Measurements from ENCODE around the gene CA10. TPM values are rescaled to one million over a fixed set of nuclear protein-coding genes. Genes with fewer than 3 reads are reported as not detected.

CA10 gene
- total RNA-seq, 4 donors from 2014 or later = not detected

DNA sequence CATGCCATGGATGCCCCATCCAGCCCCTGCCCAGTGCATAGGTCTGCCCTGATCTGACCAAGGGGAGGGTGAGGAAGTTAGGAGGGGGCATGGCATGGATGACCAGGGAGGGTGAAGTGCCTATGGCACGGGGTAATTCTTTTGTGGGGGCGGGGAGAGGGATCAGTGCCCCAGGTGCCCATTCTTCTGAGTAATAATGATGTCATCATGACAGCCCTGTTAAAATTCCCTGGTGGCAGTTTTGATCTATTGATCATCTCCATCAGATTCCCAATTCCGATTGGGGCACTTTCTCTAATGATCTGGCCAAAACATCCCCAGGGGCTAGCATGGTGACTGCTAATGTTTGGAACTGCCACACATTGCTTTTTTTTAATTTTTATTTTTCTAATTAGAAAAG, 506.0 kb downstream of the CA10 start:
- WGBS = 57% methylated on average over 3 of the region's 3 CpGs
- no peak overlapping the region for H3K27ac ChIP-seq
- H3K4me3 ChIP-seq = no peak overlapping the region
- no peaks in the 10 kb centered on the region for H3K9me3 ChIP-seq
- no peaks in the 10 kb centered on the region for H3K27me3 ChIP-seq
- DNase-seq (ENCODE audit: low spot score in 2 of 2) = no peak
- no peak for TF ChIP-seq POLR2AphosphoS5 (IDR thresholded peaks at IDR 0.05)
- no peak for TF ChIP-seq POLR2A (IDR thresholded peaks at IDR 0.05)
- TF ChIP-seq EP300 (IDR thresholded peaks at IDR 0.05) = no peak
- TF ChIP-seq, protein P1, sequence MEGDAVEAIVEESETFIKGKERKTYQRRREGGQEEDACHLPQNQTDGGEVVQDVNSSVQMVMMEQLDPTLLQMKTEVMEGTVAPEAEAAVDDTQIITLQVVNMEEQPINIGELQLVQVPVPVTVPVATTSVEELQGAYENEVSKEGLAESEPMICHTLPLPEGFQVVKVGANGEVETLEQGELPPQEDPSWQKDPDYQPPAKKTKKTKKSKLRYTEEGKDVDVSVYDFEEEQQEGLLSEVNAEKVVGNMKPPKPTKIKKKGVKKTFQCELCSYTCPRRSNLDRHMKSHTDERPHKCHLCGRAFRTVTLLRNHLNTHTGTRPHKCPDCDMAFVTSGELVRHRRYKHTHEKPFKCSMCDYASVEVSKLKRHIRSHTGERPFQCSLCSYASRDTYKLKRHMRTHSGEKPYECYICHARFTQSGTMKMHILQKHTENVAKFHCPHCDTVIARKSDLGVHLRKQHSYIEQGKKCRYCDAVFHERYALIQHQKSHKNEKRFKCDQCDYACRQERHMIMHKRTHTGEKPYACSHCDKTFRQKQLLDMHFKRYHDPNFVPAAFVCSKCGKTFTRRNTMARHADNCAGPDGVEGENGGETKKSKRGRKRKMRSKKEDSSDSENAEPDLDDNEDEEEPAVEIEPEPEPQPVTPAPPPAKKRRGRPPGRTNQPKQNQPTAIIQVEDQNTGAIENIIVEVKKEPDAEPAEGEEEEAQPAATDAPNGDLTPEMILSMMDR (IDR thresholded peaks at IDR 0.05) = no peak
- H3K4me1 ChIP-seq = no peaks in the 10 kb centered on the region
- no peaks in the 10 kb centered on the region for H3K36me3 ChIP-seq

- Histone ChIP-seq H3K27ac (no peak overlapping the region), H3K4me3 (no peak overlapping the region), H3K9me3 (no peaks in the 10 kb centered on the region), H3K4me1 (no peaks in the 10 kb centered on the region), H3K36me3 (no peaks in the 10 kb centered on the region), H3K27me3 (no peaks in the 10 kb centered on the region)
- WGBS = 61% methylated on average over 6 of the region's 6 CpGs
- DNase-seq (ENCODE audit: low spot score in 2 of 2) = no peak
- TF ChIP-seq, protein P1 (IDR thresholded peaks at IDR 0.05) = no peak
- TF ChIP-seq EP300 (IDR thresholded peaks at IDR 0.05) = no peak
- no peak for TF ChIP-seq POLR2A (IDR thresholded peaks at IDR 0.05)
- no peak for TF ChIP-seq POLR2AphosphoS5 (IDR thresholded peaks at IDR 0.05)
These were observed 506.8 kb downstream of the CA10 start for GRCh38 chr17:51651513-51652298.

GRCh38 chr17:51650772-51651171, 507.7 kb downstream of the CA10 start:
- Histone ChIP-seq H3K9me3 (no peaks in the 10 kb centered on the region), H3K4me1 (no peaks in the 10 kb centered on the region), H3K27me3 (no peaks in the 10 kb centered on the region), H3K27ac (no peak overlapping the region), H3K4me3 (no peak overlapping the region), H3K36me3 (no peaks in the 10 kb centered on the region)
- TF ChIP-seq POLR2A (IDR thresholded peaks at IDR 0.05) (no peak), EP300 (IDR thresholded peaks at IDR 0.05) (no peak), POLR2AphosphoS5 (IDR thresholded peaks at IDR 0.05) (no peak)
- TF ChIP-seq, protein P1 (IDR thresholded peaks at IDR 0.05) = no peak
- 67% methylated on average over 3 of the region's 3 CpGs for whole genome bisulfite sequencing
- no peak for DNase-seq (ENCODE audit: low spot score in 2 of 2)

DNA sequence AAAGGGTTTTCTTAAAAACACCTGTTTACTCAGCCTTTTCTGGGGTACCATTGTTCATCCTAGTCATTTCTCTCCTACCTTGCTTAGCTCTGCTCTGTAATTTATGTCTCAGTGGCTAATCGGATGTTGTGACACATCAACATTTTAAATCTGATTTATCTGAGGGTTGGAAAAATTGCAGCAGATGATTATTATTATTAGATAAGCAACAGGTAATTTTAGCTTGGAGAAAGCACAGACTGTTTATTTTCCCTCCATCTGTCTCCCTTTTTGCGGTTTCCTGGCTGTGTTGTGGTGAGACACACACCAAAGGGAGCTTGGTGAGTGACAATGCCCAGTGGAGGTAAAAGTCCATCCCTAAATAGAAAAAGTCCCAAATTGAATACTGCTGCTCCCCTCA, 508.3 kb downstream of the CA10 start:
- TF ChIP-seq, protein P1 (IDR thresholded peaks at IDR 0.05) = no peak
- TF ChIP-seq EP300 (IDR thresholded peaks at IDR 0.05) (no peak), POLR2A (IDR thresholded peaks at IDR 0.05) (no peak), POLR2AphosphoS5 (IDR thresholded peaks at IDR 0.05) (no peak)
- DNase-seq (ENCODE audit: low spot score in 2 of 2) = no peak
- no peaks in the 10 kb centered on the region for H3K4me1 ChIP-seq
- no peak overlapping the region for H3K4me3 ChIP-seq
- H3K36me3 ChIP-seq = no peaks in the 10 kb centered on the region
- H3K27ac ChIP-seq = no peak overlapping the region
- no peaks in the 10 kb centered on the region for H3K27me3 ChIP-seq
- 86% methylated on average over 2 of the region's 2 CpGs for WGBS
- no peaks in the 10 kb centered on the region for H3K9me3 ChIP-seq

DNA sequence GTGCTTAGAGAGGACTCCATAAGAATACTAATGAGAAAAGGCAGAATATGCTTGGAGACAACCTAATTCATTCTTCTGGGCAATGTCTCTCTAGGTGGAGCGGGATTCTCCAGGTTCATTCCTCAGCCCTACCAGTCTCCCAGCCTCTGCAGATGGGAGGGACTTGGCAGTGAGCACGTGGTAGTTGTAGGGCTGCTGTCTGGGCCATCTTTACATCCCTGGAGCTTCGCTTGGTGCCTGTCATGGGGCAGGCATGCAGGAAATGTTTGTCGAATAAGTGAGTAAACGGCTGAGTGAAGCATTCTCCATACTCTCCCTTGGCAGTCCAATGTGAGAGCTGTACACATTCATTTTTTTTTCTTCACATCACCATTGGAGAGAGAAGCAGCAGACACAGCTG, 510.7 kb downstream of the CA10 start:
- TF ChIP-seq, protein P1 (IDR thresholded peaks at IDR 0.05) = no peak
- no peak for TF ChIP-seq POLR2AphosphoS5 (IDR thresholded peaks at IDR 0.05)
- no peak for DNase-seq (ENCODE audit: low spot score in 2 of 2)
- 59% methylated on average over 5 of the region's 5 CpGs for WGBS
- Histone ChIP-seq H3K4me3 (no peak overlapping the region), H3K4me1 (no peaks in the 10 kb centered on the region), H3K27ac (no peak overlapping the region), H3K9me3 (no peaks in the 10 kb centered on the region), H3K36me3 (no peaks in the 10 kb centered on the region), H3K27me3 (no peaks in the 10 kb centered on the region)
